ENCODE results near the gene ARID1B.

ARID1B gene

DNA sequence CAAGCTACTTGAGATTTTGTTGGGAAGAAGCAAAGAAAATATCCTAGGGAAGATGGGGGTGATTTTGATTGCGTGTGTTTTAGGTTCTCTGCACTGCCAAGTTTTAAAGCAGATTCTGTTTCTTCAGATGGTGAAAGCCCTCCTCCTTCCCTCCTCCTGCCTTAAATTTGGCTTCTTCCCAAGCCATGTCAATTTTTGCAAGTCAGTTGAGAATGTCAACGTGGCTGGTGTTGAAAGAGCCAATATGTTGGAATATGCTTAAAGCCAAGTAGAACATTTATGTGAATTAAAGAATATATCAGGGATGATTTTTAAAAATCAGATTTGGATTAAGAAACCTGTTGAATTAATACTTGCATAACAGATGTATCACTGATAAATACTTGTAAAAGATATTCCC, 270.8 kb downstream of the ARID1B start:
- Histone ChIP-seq H3K9me3 (ENCODE audit: control insufficient read depth, insufficient read depth, low read depth, low read length) (no peaks in the 10 kb centered on the region), H3K36me3 (ENCODE audit: control insufficient read depth in 2 of 2, insufficient read depth in 1 of 2, low read length in 2 of 2) (no peaks in the 10 kb centered on the region), H3K4me1 (ENCODE audit: control insufficient read depth, insufficient read depth, low read length) (0 out of 2 replicates have a peak, but pooled peaks cover 3% of the 10 kb centered on the region), H3K27ac (ENCODE audit: extremely low read depth, low read depth, low read length) (no peak overlapping the region), H3K4me3 (ENCODE audit: low read depth, low read length) (no peak overlapping the region)
- CTCF ChIA-PET: interaction anchor here (0.6 to 5.8 kb wide), 5 partner anchors 15 to 139 kb away, joined by 3 to 66 read pairs (median 3); no protein-coding TSS in a partner anchor
- TF ChIP-seq ZNF121 (tag by site-specific recombination; IDR thresholded peaks at IDR 0.05): no peak
- TF ChIP-seq SCRT2 (tag by site-specific recombination; IDR thresholded peaks at IDR 0.05): 0 out of 2 replicates have a peak, but pooled peaks have one; percentile 23
- POLR2A ChIA-PET: no interaction called here

DNA sequence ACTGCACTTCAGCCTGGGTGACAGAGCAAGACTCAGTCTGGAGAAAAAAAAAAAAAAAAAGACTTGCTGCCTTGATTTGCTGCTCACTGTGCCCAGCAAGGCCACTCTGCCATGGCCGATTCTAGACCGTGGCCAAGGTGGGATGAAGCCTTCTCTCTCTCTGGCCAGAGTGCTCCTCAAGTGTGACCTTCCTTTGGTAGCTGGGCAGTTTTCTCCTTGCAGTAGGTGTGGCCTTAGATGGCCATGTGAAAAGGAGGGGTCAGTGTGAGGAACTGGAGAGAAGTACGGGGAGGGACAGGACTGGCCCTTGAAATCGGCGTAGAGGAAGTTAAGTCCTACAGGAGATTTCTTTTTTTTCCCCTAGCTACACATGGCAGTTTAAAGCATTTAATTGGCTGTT, 272.0 kb downstream of the ARID1B start:
- TF ChIP-seq OVOL3 (tag by site-specific recombination; IDR thresholded peaks at IDR 0.05) (no peak), SCRT2 (tag by site-specific recombination; IDR thresholded peaks at IDR 0.05) (no peak), ZIC2 (tag by site-specific recombination; IDR thresholded peaks at IDR 0.05) (no peak), ZNF202 (tag by site-specific recombination; IDR thresholded peaks at IDR 0.05; ENCODE audit: borderline replicate concordance) (no peak), ZNF600 (tag by site-specific recombination; IDR thresholded peaks at IDR 0.05) (0 out of 2 replicates have a peak, but pooled peaks have one; percentile 3)
- TF ChIP-seq, protein P1, sequence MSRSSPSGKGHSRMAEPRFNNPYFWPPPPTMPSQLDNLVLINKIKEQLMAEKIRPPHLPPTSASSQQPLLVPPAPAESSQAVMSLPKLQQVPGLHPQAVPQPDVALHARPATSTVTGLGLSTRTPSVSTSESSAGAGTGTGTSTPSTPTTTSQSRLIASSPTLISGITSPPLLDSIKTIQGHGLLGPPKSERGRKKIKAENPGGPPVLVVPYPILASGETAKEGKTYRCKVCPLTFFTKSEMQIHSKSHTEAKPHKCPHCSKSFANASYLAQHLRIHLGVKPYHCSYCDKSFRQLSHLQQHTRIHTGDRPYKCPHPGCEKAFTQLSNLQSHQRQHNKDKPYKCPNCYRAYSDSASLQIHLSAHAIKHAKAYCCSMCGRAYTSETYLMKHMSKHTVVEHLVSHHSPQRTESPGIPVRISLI (tag by site-specific recombination; IDR thresholded peaks at IDR 0.05): peak; percentile 80; the same call in 1 of the 2 replicates
- TF ChIP-seq, protein P2, sequence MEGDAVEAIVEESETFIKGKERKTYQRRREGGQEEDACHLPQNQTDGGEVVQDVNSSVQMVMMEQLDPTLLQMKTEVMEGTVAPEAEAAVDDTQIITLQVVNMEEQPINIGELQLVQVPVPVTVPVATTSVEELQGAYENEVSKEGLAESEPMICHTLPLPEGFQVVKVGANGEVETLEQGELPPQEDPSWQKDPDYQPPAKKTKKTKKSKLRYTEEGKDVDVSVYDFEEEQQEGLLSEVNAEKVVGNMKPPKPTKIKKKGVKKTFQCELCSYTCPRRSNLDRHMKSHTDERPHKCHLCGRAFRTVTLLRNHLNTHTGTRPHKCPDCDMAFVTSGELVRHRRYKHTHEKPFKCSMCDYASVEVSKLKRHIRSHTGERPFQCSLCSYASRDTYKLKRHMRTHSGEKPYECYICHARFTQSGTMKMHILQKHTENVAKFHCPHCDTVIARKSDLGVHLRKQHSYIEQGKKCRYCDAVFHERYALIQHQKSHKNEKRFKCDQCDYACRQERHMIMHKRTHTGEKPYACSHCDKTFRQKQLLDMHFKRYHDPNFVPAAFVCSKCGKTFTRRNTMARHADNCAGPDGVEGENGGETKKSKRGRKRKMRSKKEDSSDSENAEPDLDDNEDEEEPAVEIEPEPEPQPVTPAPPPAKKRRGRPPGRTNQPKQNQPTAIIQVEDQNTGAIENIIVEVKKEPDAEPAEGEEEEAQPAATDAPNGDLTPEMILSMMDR (tag by site-specific recombination; IDR thresholded peaks at IDR 0.05): no peak
- Histone ChIP-seq H3K4me1 (ENCODE audit: control insufficient read depth, insufficient read depth, low read length) (0 out of 2 replicates have a peak, but pooled peaks cover 3% of the 10 kb centered on the region), H3K27ac (ENCODE audit: extremely low read depth, low read depth, low read length) (no peak overlapping the region), H3K36me3 (ENCODE audit: control insufficient read depth in 2 of 2, insufficient read depth in 1 of 2, low read length in 2 of 2) (no peaks in the 10 kb centered on the region), H3K4me3 (ENCODE audit: low read depth, low read length) (no peak overlapping the region), H3K9me3 (ENCODE audit: control insufficient read depth, insufficient read depth, low read depth, low read length) (no peaks in the 10 kb centered on the region)
- ChIA-PET CTCF (interaction anchor here (0.9 to 1.3 kb wide), 3 partner anchors 10 to 18 kb away, joined by 3 to 5 read pairs (median 4); no protein-coding TSS in a partner anchor), POLR2A (no interaction called here)

DNA sequence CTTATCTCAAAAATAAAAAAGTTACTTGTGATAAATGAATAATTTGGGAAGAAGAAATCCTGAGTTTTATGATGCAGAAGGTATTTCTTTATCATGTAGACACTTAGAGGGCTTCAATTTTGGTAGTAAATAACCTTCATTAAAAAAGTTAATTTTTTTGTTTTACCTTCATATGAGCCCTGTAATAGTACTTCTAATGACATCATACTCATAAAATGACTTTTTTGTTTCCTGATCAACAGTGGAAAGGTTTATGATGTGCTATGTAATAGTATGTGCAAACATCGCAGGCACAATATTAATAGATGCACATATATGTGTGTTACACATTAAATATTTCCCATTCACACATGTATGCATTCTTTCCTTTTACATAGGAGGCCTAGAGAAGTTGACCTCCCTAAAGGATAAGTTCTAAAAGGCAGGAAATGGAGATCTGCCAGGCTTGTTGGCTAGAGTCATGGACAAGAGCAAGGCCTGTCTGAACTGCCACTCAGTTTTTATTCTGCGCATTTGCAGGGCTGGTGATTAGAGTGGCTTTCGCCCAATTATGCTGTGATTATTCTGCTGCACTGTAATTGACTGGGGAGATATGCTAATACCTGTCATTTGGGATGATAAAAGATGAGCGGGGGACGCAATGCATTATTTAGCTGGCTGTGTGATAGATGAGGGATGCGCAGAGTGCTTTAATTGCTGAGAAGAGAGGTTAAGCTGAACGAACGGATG, 273.5 kb downstream of the ARID1B start:
- CTCF ChIA-PET: interaction anchor here (1.0 kb wide), 1 partner anchor 133 kb away, joined by 3 read pairs; no protein-coding TSS in a partner anchor
- no peaks in the 10 kb centered on the region for H3K9me3 ChIP-seq (ENCODE audit: control insufficient read depth, insufficient read depth, low read depth, low read length)
- POLR2A ChIA-PET: no interaction called here
- TF ChIP-seq ZNF610 (tag by site-specific recombination; IDR thresholded peaks at IDR 0.05; ENCODE audit: borderline replicate concordance) (no peak), ZNF521 (tag by site-specific recombination; IDR thresholded peaks at IDR 0.05) (no peak), ZNF391 (tag by site-specific recombination; IDR thresholded peaks at IDR 0.05; ENCODE audit: borderline replicate concordance, low read depth) (no peak), ZNF561 (tag by site-specific recombination; IDR thresholded peaks at IDR 0.05; ENCODE audit: borderline replicate concordance) (no peak), ZXDB (tag by site-specific recombination; IDR thresholded peaks at IDR 0.05) (no peak), ZNF776 (tag by site-specific recombination; IDR thresholded peaks at IDR 0.05; ENCODE audit: borderline replicate concordance) (no peak), IKZF3 (tag by site-specific recombination; IDR thresholded peaks at IDR 0.05) (no peak), ZNF600 (tag by site-specific recombination; IDR thresholded peaks at IDR 0.05) (no peak), ZNF2 (tag by site-specific recombination; IDR thresholded peaks at IDR 0.05) (no peak), ZNF785 (tag by site-specific recombination; IDR thresholded peaks at IDR 0.05) (no peak), ZNF473 (tag by site-specific recombination; IDR thresholded peaks at IDR 0.05) (no peak)
- TF ChIP-seq, protein P3, sequence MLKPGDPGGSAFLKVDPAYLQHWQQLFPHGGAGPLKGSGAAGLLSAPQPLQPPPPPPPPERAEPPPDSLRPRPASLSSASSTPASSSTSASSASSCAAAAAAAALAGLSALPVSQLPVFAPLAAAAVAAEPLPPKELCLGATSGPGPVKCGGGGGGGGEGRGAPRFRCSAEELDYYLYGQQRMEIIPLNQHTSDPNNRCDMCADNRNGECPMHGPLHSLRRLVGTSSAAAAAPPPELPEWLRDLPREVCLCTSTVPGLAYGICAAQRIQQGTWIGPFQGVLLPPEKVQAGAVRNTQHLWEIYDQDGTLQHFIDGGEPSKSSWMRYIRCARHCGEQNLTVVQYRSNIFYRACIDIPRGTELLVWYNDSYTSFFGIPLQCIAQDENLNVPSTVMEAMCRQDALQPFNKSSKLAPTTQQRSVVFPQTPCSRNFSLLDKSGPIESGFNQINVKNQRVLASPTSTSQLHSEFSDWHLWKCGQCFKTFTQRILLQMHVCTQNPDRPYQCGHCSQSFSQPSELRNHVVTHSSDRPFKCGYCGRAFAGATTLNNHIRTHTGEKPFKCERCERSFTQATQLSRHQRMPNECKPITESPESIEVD (tag by site-specific recombination; IDR thresholded peaks at IDR 0.05): peak; percentile 91
- TF ChIP-seq, protein P4, sequence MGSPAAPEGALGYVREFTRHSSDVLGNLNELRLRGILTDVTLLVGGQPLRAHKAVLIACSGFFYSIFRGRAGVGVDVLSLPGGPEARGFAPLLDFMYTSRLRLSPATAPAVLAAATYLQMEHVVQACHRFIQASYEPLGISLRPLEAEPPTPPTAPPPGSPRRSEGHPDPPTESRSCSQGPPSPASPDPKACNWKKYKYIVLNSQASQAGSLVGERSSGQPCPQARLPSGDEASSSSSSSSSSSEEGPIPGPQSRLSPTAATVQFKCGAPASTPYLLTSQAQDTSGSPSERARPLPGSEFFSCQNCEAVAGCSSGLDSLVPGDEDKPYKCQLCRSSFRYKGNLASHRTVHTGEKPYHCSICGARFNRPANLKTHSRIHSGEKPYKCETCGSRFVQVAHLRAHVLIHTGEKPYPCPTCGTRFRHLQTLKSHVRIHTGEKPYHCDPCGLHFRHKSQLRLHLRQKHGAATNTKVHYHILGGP (tag by site-specific recombination; IDR thresholded peaks at IDR 0.05): no peak
- TF ChIP-seq, protein P5, sequence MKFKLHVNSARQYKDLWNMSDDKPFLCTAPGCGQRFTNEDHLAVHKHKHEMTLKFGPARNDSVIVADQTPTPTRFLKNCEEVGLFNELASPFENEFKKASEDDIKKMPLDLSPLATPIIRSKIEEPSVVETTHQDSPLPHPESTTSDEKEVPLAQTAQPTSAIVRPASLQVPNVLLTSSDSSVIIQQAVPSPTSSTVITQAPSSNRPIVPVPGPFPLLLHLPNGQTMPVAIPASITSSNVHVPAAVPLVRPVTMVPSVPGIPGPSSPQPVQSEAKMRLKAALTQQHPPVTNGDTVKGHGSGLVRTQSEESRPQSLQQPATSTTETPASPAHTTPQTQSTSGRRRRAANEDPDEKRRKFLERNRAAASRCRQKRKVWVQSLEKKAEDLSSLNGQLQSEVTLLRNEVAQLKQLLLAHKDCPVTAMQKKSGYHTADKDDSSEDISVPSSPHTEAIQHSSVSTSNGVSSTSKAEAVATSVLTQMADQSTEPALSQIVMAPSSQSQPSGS (tag by site-specific recombination; IDR thresholded peaks at IDR 0.05; ENCODE audit: low read depth): peak; percentile 85

More for the DNA sequence above, 273.5 kb downstream of the ARID1B start:
- Histone ChIP-seq H3K4me3 (ENCODE audit: low read depth, low read length) (no peak overlapping the region), H3K36me3 (ENCODE audit: control insufficient read depth in 2 of 2, insufficient read depth in 1 of 2, low read length in 2 of 2) (no peaks in the 10 kb centered on the region), H3K4me1 (ENCODE audit: control insufficient read depth, insufficient read depth, low read length) (0 out of 2 replicates have a peak, but pooled peaks cover 3% of the 10 kb centered on the region), H3K27ac (ENCODE audit: extremely low read depth, low read depth, low read length) (no peak overlapping the region)

Measured in HEK293 (cell line).